B cell (primary cell): ENCODE measurements around the gene L3MBTL4. TPM values are rescaled to one million over a fixed set of nuclear protein-coding genes. Genes with fewer than 3 reads are reported as not detected.

Experiments
- ATAC-seq: fragments of 200-7000 bp; cut with Tn5 transposase; one replicate; pipeline ENCODE4 v1.10.0; 2021; ENCODE audit warnings: low read depth, mild to moderate bottlenecking, moderate number of reproducible peaks, moderate library complexity
- CTCF ChIA-PET: fragments of 350-600 bp; sonication (Branson Sonifier 250); formaldehyde crosslinking; loops from one replicate; lab custom pipeline; 2021; ENCODE audit warnings: antibody characterized with exemption, inconsistent platforms; lab: Charles Lee
- POLR2A ChIA-PET: fragments of 350-600 bp; sonication (Branson Sonifier 250); formaldehyde crosslinking; loops from one replicate; lab custom pipeline; 2021; ENCODE audit warnings: antibody characterized with exemption; lab: Charles Lee
- DNase-seq: peaks from one replicate; pipeline ENCODE4 v3.0.0; 2013
- H2AFZ ChIP-seq: 2 replicates; pipeline ENCODE4 v1.6.1; 2012; ENCODE audit warnings: mild to moderate bottlenecking, low read depth, low read length; ENCODE audit not compliant: insufficient read depth, poor library complexity, severe bottlenecking
- H3K27ac ChIP-seq, 2 donors: 1 replicate in 1 of 2; 2 replicates in 1 of 2; pipeline ENCODE4 v1.5.1; 2012 to 2013; ENCODE audit warnings: low read length in 2 of 2, mild to moderate bottlenecking in 2 of 2, moderate library complexity in 1 of 2
- H3K27me3 ChIP-seq, 4 experiments: fragments of 200-600 bp in 1 of 4; sonication (generic) in 1 of 4; replicated peaks in 1 of 4; 1 replicate in 2 of 4; 2 replicates in 2 of 4; pipeline versions ENCODE4 v1.6.1 to v1.7.0; 2013 to 2016; ENCODE audit warnings: low read length in 3 of 4, mild to moderate bottlenecking in 2 of 4, mixed read lengths in 1 of 4, moderate library complexity in 1 of 4; ENCODE audit not compliant: insufficient read depth in 4 of 4, control insufficient read depth in 3 of 4; ENCODE audit errors: control extremely low read depth in 1 of 4
- H3K36me3 ChIP-seq, 2 experiments: replicated peaks in 1 of 2; 1 replicate in 1 of 2; 2 replicates in 1 of 2; pipeline versions ENCODE4 v1.6.1 to v1.7.1; 2013; ENCODE audit warnings: low read length in 1 of 2; ENCODE audit not compliant: insufficient read depth in 2 of 2, control insufficient read depth in 1 of 2; ENCODE audit errors: control extremely low read depth in 1 of 2, extremely low read depth in 1 of 2
- H3K4me1 ChIP-seq, 2 donors: fragments of 200-600 bp in 1 of 2; sonication (generic) in 1 of 2; 1 replicate in 1 of 2; 2 replicates in 1 of 2; pipeline versions ENCODE4 v1.5.1 to v1.6.1; 2013 to 2017; ENCODE audit warnings: low read length in 2 of 2; ENCODE audit not compliant: control insufficient read depth in 2 of 2, insufficient read depth in 2 of 2
- H3K4me2 ChIP-seq: replicated peaks from 2 replicates; pipeline ENCODE3; 2012; ENCODE audit warnings: mild to moderate bottlenecking, low read depth, low read length; ENCODE audit not compliant: poor library complexity, severe bottlenecking
- H3K4me3 ChIP-seq, 5 experiments: fragments of 200-600 bp in 1 of 5; sonication (generic) in 1 of 5; 1 replicate in 3 of 5; 2 replicates in 2 of 5; pipeline versions ENCODE4 v1.5.1 to v1.7.0; 2011 to 2016; ENCODE audit warnings: low read length in 4 of 5, mild to moderate bottlenecking in 4 of 5, low read depth in 2 of 5, control low read depth in 1 of 5, moderate library complexity in 1 of 5; ENCODE audit not compliant: insufficient read depth in 1 of 5; ENCODE audit errors: control extremely low read depth in 1 of 5, extremely low read depth in 1 of 5
- H3K79me2 ChIP-seq: fragments of 200-600 bp; sonication (generic); one replicate; pipeline ENCODE4 v1.6.0; 2016; ENCODE audit warnings: low read length; ENCODE audit not compliant: control insufficient read depth, insufficient read depth
- H3K9ac ChIP-seq: fragments of 200-600 bp; sonication (generic); 2 replicates; pipeline ENCODE4 v1.6.1; 2017; ENCODE audit warnings: mild to moderate bottlenecking, low read length, moderate library complexity
- H3K9me3 ChIP-seq, 3 donors: one replicate each; pipeline versions ENCODE4 v1.6.1 to v1.7.1; 2013; ENCODE audit warnings: low read length in 2 of 3; ENCODE audit not compliant: control insufficient read depth in 2 of 3, insufficient read depth in 1 of 3; ENCODE audit errors: control extremely low read depth in 1 of 3
- H4K20me1 ChIP-seq: 2 replicates; pipeline ENCODE4 v1.6.0; 2012; ENCODE audit warnings: mild to moderate bottlenecking, low read length; ENCODE audit not compliant: insufficient read depth, control insufficient read depth, poor library complexity, severe bottlenecking
- H3K27ac Mint-ChIP-seq: one replicate; pipeline ENCODE4 v1.8.0; 2021; ENCODE audit warnings: mixed read lengths
- H3K27me3 Mint-ChIP-seq: one replicate; pipeline ENCODE4 v1.8.0; 2021; ENCODE audit warnings: mixed read lengths
- H3K4me1 Mint-ChIP-seq: one replicate; pipeline ENCODE4 v1.8.0; 2021; ENCODE audit warnings: mixed read lengths
- H3K4me3 Mint-ChIP-seq: one replicate; pipeline ENCODE4 v1.8.0; 2021; ENCODE audit warnings: mixed read lengths
- H3K9me3 Mint-ChIP-seq: one replicate; pipeline ENCODE4 v1.8.0; 2022; ENCODE audit warnings: mixed read lengths; ENCODE audit not compliant: insufficient read depth
- CTCF ChIP-seq: fragments of 200-600 bp; IDR thresholded peaks from one replicate; pipeline ENCODE4 v1.8.0; 2022; ENCODE audit warnings: antibody characterized with exemption, mild to moderate bottlenecking
- EZH2 ChIP-seq: IDR thresholded peaks from 2 replicates; pipeline ENCODE4 v1.6.1; 2012; ENCODE audit warnings: borderline replicate concordance, low read depth, mild to moderate bottlenecking, moderate library complexity, low read length; ENCODE audit not compliant: insufficient read depth, poor library complexity, severe bottlenecking
- WGBS: methylation state at CpG from one replicate; pipeline ENCODE4 v1.1.5; 2013; ENCODE audit warnings: missing lambda C conversion rate; ENCODE audit not compliant: insufficient coverage; 5-methylcytosine and 5-hydroxymethylcytosine counted together
- intact Hi-C: fragments of 100-400 bp; cut with micrococcal nuclease; formaldehyde crosslinking; loops from one replicate; pipeline ENCODE4 v1.10.0; 2022
- polyA plus RNA-seq: library from polyadenylated mRNA; depleted of rRNA; stranded (reverse); fragments of >200 nt; gene quantifications from 2 replicates; pipeline ENCODE4 v1.2.3, GENCODE V29; 2012
- total RNA-seq, 2 donors: library from RNA; stranded (reverse); fragments of 120-200 nt in 1 of 2; gene quantifications; 1 replicate in 1 of 2; 2 replicates in 1 of 2; pipeline versions ENCODE4 v1.2.3 to v1.2.4, GENCODE V29; 2013 to 2022

Gene L3MBTL4
- total and polyA plus RNA-seq, 2 donors (not counting 1 experiment from before 2014, with no cell fraction given), result 3.0 to 11.9 TPM

- Histone ChIP-seq H2AFZ (no peak overlapping the region), H4K20me1 (no peaks in the 10 kb centered on the region), H3K4me3 (no peak overlapping the region), H3K27me3 (no peaks in the 10 kb centered on the region), H3K9ac (no peak overlapping the region), H3K79me2 (no peaks in the 10 kb centered on the region), H3K4me1 (peaks cover 0 to 5% of the 10 kb centered on the region in 2 donors), H3K4me2 (no peak overlapping the region), H3K9me3 (no peaks in the 10 kb centered on the region), H3K36me3 (no peaks in the 10 kb centered on the region), H3K27ac (no peak overlapping the region)
- POLR2A ChIA-PET, result no interaction called here
- H3K27ac Mint-ChIP-seq, result no peak overlapping the region
- no peak for TF ChIP-seq EZH2
- TF ChIP-seq CTCF, result no peak
- CTCF ChIA-PET, result no interaction called here
- no peaks in the 10 kb centered on the region for H3K27me3 Mint-ChIP-seq
- intact Hi-C loops, result no loop called here
- DNase-seq (no peak), ATAC-seq (no peak)
- no peaks in the 10 kb centered on the region for H3K9me3 Mint-ChIP-seq
- 95% methylated on average over 7 of the region's 8 CpGs for WGBS
- no peak overlapping the region for H3K4me3 Mint-ChIP-seq
- peaks cover 7% of the 10 kb centered on the region for H3K4me1 Mint-ChIP-seq
Measured at GRCh38 chr18:5967666-5968065, 447.0 kb downstream of the L3MBTL4 start.

- Histone ChIP-seq H4K20me1 (no peaks in the 10 kb centered on the region), H3K27ac (no peak overlapping the region), H3K79me2 (no peaks in the 10 kb centered on the region), H3K4me1 (no peaks in the 10 kb centered on the region), H3K27me3 (no peaks in the 10 kb centered on the region), H3K4me2 (no peak overlapping the region), H3K9me3 (no peaks in the 10 kb centered on the region), H2AFZ (no peak overlapping the region), H3K36me3 (no peaks in the 10 kb centered on the region), H3K9ac (no peak overlapping the region), H3K4me3 (no peak overlapping the region)
- Mint-ChIP-seq H3K4me1 (peaks cover 1% of the 10 kb centered on the region), H3K27me3 (no peaks in the 10 kb centered on the region), H3K9me3 (no peaks in the 10 kb centered on the region), H3K27ac (no peak overlapping the region), H3K4me3 (no peak overlapping the region)
- intact Hi-C loops, result no loop called here
- ATAC-seq, result no peak
- ChIA-PET POLR2A (no interaction called here), CTCF (no interaction called here)
- TF ChIP-seq CTCF (no peak), EZH2 (no peak)
- DNase-seq, result no peak
- 98% methylated on average over 6 of the region's 8 CpGs for WGBS
Measured at GRCh38 chr18:5967007-5967406, 447.7 kb downstream of the L3MBTL4 start.
